AG09309 (cell line): ENCODE data around the gene FAM83D.

ENCODE experiments used
- DNase-seq: peaks from one replicate; pipeline ENCODE4 v3.0.0-alpha.2; 2010; ENCODE audit warnings: low read depth
- H3K4me3 ChIP-seq: 2 replicates; pipeline ENCODE4 v1.5.1; 2011; ENCODE audit warnings: mild to moderate bottlenecking, low read depth, low read length, moderate library complexity; ENCODE audit not compliant: control insufficient read depth
- CTCF ChIP-seq: IDR thresholded peaks from 2 replicates; pipeline ENCODE4 v1.5.1; 2011; ENCODE audit warnings: mild to moderate bottlenecking, low read depth, low read length, inconsistent platforms; ENCODE audit not compliant: insufficient read depth, control insufficient read depth; ENCODE audit errors: missing control alignments

Gene FAM83D

GRCh38 chr20:38997622-38998021 is 71.4 kb downstream of the FAM83D start:
- DNase-seq = no peak
- no peak overlapping the region for H3K4me3 ChIP-seq
- TF ChIP-seq CTCF = no peak

DNA sequence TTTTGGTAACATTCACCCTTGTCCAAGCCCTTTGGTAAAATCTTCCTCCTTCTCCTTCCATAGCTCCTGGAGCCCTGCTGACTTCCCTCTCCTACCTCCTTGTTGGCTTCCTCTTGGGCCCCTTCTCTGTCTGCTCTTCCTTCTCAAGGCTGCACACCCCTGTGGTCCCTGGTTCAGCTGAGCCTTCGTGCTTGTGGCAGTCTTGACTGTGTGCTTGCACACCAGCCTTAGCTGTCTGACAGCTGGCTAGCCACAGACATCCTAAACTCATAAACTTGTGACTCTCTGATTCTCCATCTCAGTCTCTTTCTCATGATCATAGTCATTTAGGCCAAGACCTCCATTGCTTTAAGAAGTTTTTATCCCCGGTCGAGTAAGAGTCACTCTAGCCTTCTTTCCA is 73.0 kb downstream of the FAM83D start:
- TF ChIP-seq CTCF = no peak
- no peak overlapping the region for H3K4me3 ChIP-seq
- no peak for DNase-seq

DNA sequence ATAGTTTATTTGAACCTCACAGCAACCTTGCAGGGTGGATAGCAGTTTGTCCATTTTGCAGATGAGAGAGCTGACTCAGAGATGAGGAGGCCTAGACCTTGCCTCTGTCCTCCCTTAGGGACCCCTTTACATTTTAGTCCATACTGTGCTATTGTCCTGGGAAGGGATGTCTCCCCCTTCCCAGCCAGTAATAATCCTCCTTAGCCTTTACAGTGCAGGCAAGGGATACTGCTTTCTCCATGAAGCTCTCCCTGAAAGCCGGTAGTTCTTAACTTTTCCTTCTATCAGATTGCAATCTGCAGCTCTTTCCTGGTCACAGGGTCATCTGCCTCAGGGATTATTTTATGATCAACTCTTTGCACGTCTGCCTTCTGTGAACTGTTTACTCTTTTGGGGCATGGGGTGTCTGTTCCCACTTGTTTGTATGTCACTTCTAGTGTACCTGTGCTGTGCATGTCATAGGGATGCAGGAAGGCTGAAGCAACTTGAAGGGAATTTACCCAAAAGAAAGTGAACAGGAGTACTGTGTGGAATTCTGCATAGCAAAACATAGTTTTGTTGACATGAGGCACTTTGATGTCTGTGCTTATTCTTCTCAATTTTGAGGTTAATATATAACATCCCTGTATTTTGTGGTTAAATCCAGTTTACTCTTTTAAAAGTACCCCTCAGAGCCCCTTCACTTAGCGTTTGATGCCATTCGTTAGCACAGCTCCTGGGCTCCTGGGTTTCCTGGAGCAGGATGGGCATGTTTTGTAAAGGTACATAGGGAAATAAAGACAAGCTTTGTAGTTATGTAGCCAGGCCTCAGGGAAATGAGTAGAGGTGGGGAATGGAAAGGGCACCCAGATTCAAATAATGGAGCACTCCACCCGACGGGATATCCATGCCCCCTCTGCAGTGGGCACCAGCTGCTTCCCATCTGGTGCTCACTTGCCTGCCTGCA is 74.0 kb downstream of the FAM83D start:
- no peak overlapping the region for H3K4me3 ChIP-seq
- no peak for TF ChIP-seq CTCF
- no peak for DNase-seq
